GM12892 (cell line): ENCODE results near the gene HJURP.

Experiments used
- POLR2A ChIP-seq: IDR thresholded peaks from 2 replicates; pipeline ENCODE4 v1.6.1; 2011; ENCODE audit warnings: low read depth, low read length, control low read depth
- POLR2AphosphoS5 ChIP-seq: IDR thresholded peaks from 2 replicates; pipeline ENCODE4 v1.6.1; 2011; ENCODE audit warnings: low read depth, low read length, control low read depth
- TAF1 ChIP-seq: IDR thresholded peaks from 2 replicates; pipeline ENCODE4 v1.6.1; 2011; ENCODE audit warnings: low read depth, mild to moderate bottlenecking, control low read depth, low read length, borderline replicate concordance

DNA sequence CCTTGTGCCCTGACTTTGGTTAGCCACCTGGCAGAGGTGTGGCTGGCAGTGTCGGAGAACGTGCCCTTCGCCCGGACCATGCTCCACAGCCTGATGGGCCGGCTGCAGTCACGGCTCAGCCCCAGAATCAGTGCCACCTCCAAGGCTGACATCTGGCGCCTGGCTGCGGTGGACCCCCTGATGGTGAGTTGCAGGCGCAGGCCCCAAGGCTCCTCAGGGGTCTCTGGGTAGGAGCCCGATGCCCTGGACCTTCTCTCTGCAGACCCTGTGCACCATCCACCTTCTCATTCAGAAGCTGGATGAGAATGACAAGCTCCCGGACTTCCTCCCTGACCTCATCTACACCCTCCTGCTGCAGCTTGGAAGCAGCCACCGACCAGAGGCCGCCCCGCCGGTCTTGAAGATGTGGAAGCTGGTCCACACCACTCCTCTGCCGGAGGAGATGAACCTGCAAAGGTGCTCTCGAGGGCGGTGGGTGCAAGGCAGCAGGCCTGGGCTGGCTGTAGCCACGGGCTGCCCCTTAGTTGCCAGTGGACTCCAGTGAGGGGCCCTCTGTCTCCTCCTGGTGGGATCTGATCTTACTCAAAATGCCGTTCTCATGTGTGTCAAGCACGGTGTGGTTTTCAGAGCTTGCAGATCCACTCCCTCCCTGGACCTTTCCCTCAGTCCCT is 32.1 kb downstream of the HJURP start:
- no peak for TF ChIP-seq POLR2A
- no peak for TF ChIP-seq POLR2AphosphoS5
- TF ChIP-seq TAF1, result no peak
